Kidney (tissue), 14 donors: Measurements from ENCODE around the gene FARP1. TPM values are rescaled to one million over a fixed set of nuclear protein-coding genes. Genes with fewer than 3 reads are reported as not detected.

Source experiments
- DNase-seq, 5 donors: peaks; one replicate each; pipeline ENCODE4 v3.0.0-alpha.2; 2013 to 2020
- FAIRE-seq: peaks from 2 replicates; lab custom pipeline; 2012; peaks lifted over from hg19 to GRCh38; lab: Jason Lieb, UNC
- H3K27ac ChIP-seq, 2 donors: one replicate each; pipeline ENCODE4 v1.7.0; 2013; ENCODE audit warnings: low read depth in 2 of 2, low read length in 2 of 2, inconsistent platforms in 1 of 2
- H3K27me3 ChIP-seq: one replicate; pipeline ENCODE4 v1.7.1; 2013; ENCODE audit warnings: low read length, inconsistent platforms; ENCODE audit not compliant: control insufficient read depth, insufficient read depth
- H3K36me3 ChIP-seq, 3 donors: one replicate each; pipeline versions ENCODE4 v1.7.0 to v1.7.1; 2013; ENCODE audit warnings: low read length in 3 of 3, control low read depth in 1 of 3, inconsistent platforms in 1 of 3; ENCODE audit not compliant: insufficient read depth in 3 of 3, control insufficient read depth in 2 of 3
- H3K4me1 ChIP-seq, 3 donors: one replicate each; pipeline versions ENCODE4 v1.7.0 to v1.7.1; 2013; ENCODE audit warnings: low read length in 3 of 3, inconsistent platforms in 1 of 3, low read depth in 1 of 3; ENCODE audit not compliant: control insufficient read depth in 2 of 3, insufficient read depth in 2 of 3
- H3K4me3 ChIP-seq, 3 donors: one replicate each; pipeline versions ENCODE4 v1.7.0 to v1.8.1; 2013; ENCODE audit warnings: low read length in 3 of 3, control low read depth in 1 of 3, inconsistent platforms in 1 of 3
- H3K9ac ChIP-seq, 3 donors: one replicate each; pipeline versions ENCODE4 v1.7.0 to v1.7.1; 2013; ENCODE audit warnings: low read length in 3 of 3, control low read depth in 1 of 3, inconsistent platforms in 1 of 3
- H3K9me3 ChIP-seq, 3 donors: one replicate each; pipeline versions ENCODE4 v1.7.0 to v1.7.1; 2013; ENCODE audit warnings: low read length in 3 of 3, control low read depth in 1 of 3, inconsistent platforms in 1 of 3; ENCODE audit not compliant: control insufficient read depth in 2 of 3, insufficient read depth in 1 of 3
- intact Hi-C: fragments of 100-400 bp; cut with DNase I; formaldehyde crosslinking; loops from one replicate; pipeline ENCODE4 v1.11.1; 2022
- polyA plus RNA-seq: library from polyadenylated mRNA; stranded (reverse); fragments of 350-450 nt; fragmentation: Illumina TruSeq; extraction: RNeasy Lipid Tissue Mini Kit (QIAGEN cat#74804); gene quantifications from one replicate; pipeline ENCODE4 v1.2.3, GENCODE V29; 2014; ENCODE audit warnings: low read depth, low replicate concordance; ENCODE audit not compliant: insufficient read depth
- total RNA-seq: library from RNA; stranded (reverse); fragmentation: NEBNext Ultra II Directional; extraction: Animal tissue kit (Norgen Biotek cat#: 25700); gene quantifications from one replicate; pipeline ENCODE4 v1.2.1, GENCODE V29; 2021
- TF ChIP-seq, protein P1 (sequence below): IDR thresholded peaks from 3 replicates; pipeline ENCODE4 v1.5.1; 2012; ENCODE audit warnings: mild to moderate bottlenecking, moderate library complexity, borderline replicate concordance; ENCODE audit not compliant: insufficient read depth; ENCODE audit errors: extremely low read depth
- donor health status: control.
- donor health status: control.
- donor health status: control.
- donor health status: control.
- donor health status: control.
- donor health status: DM: yes; HTN: yes; CAD: no.
- donor health status: Normal renal cell carcinoma (clear cell type).

FARP1 gene
- total and polyA plus RNA-seq, 2 donors from 2014 or later: 123 to 229 TPM

DNA sequence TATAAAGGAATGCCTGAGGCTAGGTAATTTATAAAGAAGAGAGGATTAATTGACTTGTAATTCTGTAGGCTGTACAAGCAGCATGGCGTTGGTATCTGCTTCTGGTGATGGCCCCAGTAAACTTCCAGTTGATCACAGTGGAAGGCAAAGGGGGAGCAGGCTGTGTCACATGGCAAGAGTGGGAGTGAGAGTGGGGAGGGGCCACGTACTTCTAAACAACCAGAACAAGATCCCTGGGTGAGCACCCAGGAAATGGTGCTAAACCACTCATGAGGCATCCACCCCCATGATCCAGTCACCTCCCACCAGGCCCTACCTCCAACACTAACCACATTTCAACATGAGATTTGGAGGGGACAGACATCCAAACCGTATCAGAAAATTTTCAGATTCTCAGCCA is 37.2 kb downstream of the FARP1 start:
- no peaks in the 10 kb centered on the region for H3K9me3 ChIP-seq
- no peaks in the 10 kb centered on the region for H3K27me3 ChIP-seq
- intact Hi-C loops: no loop called here
- no peak for FAIRE-seq
- no peak overlapping the region for H3K4me3 ChIP-seq
- H3K36me3 ChIP-seq: no peaks in the 10 kb centered on the region
- H3K9ac ChIP-seq: no peak overlapping the region
- peak overlapping the region in 1 of 2 donors; percentile 1 for H3K27ac ChIP-seq
- TF ChIP-seq, protein P1, sequence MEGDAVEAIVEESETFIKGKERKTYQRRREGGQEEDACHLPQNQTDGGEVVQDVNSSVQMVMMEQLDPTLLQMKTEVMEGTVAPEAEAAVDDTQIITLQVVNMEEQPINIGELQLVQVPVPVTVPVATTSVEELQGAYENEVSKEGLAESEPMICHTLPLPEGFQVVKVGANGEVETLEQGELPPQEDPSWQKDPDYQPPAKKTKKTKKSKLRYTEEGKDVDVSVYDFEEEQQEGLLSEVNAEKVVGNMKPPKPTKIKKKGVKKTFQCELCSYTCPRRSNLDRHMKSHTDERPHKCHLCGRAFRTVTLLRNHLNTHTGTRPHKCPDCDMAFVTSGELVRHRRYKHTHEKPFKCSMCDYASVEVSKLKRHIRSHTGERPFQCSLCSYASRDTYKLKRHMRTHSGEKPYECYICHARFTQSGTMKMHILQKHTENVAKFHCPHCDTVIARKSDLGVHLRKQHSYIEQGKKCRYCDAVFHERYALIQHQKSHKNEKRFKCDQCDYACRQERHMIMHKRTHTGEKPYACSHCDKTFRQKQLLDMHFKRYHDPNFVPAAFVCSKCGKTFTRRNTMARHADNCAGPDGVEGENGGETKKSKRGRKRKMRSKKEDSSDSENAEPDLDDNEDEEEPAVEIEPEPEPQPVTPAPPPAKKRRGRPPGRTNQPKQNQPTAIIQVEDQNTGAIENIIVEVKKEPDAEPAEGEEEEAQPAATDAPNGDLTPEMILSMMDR: no peak
- no peak for DNase-seq
- peaks cover 2 to 47% (median 18%) of the 10 kb centered on the region in 3 donors for H3K4me1 ChIP-seq

DNA sequence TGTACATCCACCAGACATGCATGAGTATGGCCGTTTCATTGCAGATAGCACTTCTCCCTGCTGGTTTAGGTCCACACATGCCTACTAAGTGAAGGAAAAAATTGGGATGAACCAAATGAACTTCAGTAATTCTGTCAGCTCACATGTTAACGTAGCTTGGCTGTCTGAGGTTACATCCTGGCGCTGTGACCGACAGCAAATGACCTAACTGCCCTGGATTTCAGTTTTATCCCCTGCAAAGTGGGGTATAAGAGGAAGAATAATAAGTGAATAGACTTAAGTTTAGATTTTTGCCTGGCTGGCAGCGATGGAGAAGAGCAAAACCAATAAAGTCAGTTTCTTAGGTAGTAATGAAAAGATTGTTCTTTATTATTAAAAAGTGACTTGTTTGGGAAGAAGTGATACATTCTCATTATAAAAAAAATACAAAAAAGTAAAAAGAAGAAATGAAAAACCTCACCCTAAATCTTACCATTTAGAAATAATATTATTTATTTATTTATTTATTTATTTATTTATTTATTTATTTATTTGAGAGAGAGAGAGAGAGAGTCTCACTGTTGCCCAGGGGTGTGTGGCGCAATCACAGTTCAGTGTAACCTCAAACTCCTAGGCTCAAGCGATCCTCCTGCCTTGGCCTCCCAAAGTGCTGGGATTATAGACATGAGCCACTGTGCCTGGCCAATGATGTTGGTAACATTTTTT is 38.4 kb downstream of the FARP1 start:
- FAIRE-seq: peak; percentile 11

DNA sequence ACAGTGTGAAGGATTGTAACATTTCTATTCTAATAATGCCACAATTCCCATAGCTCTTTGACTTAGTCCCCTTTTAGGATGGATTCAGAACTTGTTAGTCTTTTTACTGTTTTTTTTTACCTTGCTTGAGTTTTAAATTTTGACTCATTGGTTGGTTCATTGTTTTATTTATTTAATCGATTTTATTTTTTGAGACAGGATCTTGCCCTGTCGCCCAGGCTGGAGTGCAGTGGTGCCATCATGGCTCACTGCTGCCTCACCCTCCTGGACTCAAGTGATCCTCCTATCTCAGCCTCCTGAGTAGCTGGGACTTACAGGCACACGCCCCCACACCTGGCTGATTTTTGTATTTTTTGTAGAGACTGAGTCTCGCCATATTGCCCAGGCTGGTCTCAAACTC is 39.3 kb downstream of the FARP1 start:
- H3K9me3 ChIP-seq: no peaks in the 10 kb centered on the region
- FAIRE-seq (no peak), DNase-seq (no peak)
- H3K9ac ChIP-seq: no peak overlapping the region
- H3K36me3 ChIP-seq: no peaks in the 10 kb centered on the region
- peaks cover 0 to 42% (median 15%) of the 10 kb centered on the region in 3 donors for H3K4me1 ChIP-seq
- H3K27ac ChIP-seq: peak overlapping the region; percentile 90 to 92
- H3K27me3 ChIP-seq: no peaks in the 10 kb centered on the region
- intact Hi-C loops: no loop called here
- TF ChIP-seq, protein P1: no peak
- no peak overlapping the region for H3K4me3 ChIP-seq

More for the DNA sequence above, 38.4 kb downstream of the FARP1 start:
- Histone ChIP-seq H3K4me1 (peaks cover 0 to 39% (median 14%) of the 10 kb centered on the region in 3 donors), H3K9ac (no peak overlapping the region), H3K4me3 (no peak overlapping the region), H3K27me3 (no peaks in the 10 kb centered on the region), H3K9me3 (no peaks in the 10 kb centered on the region), H3K36me3 (no peaks in the 10 kb centered on the region), H3K27ac (peak overlapping the region in 1 of 2 donors; percentile 0)
- TF ChIP-seq, protein P1: no peak
- intact Hi-C loops: no loop called here
- DNase-seq: no peak
